HG03571 (cell line): Measurements from ENCODE around the gene RPGRIP1L.

Experiments
- ATAC-seq: cut with Tn5 transposase; IDR thresholded peaks from one replicate; pipeline ENCODE4 v1.9.1; 2021; ENCODE audit not compliant: unreplicated experiment

Gene RPGRIP1L

GRCh38 chr16:53664724-53665345 lies 38.8 kb downstream of the RPGRIP1L start:
- ATAC-seq: no peak

GRCh38 chr16:53662072-53662471 lies 41.6 kb downstream of the RPGRIP1L start:
- no peak for ATAC-seq

DNA sequence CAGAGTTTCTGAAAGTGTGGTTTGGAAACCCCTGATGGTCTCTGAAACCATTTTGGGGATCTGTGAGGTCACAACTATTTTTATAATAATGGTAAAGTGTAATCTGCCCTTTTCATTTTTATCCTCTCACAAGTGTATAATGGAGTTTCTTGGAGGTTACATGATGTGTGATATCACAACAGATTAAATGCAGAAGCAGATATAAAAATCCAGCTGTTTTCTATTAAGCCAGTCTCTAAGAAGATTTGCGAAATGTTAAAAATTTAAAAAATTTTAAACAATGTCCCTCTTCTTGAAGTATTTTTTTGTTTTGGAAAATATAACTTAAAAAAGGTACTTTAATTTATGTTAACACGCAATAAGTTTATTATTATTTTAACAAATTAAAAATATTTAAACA lies 48.7 kb downstream of the RPGRIP1L start:
- ATAC-seq: no peak

- ATAC-seq: no peak
Observed at GRCh38 chr16:53651357-53651756, 52.3 kb downstream of the RPGRIP1L start.

- no peak for ATAC-seq
Observed at GRCh38 chr16:53646506-53646905, 57.2 kb downstream of the RPGRIP1L start.

DNA sequence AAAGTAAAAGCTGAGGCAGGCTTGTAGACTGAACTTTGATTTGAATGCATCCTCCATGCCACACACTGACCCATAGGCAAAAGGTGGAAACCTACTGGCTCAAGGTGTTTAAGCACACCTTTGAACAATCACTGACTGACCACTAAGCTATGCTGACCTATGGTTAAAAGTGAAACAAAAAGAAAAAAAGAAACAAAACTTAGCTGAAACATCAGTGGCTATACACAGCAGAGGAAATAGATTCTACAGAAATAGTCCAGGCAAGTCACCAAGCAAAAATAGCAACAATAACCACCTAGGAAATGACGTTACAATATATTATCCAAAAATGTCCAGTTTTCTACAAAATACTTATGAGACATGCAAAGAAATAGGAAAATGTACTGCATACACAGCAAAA lies 60.2 kb downstream of the RPGRIP1L start:
- ATAC-seq: no peak

- no peak for ATAC-seq
Observed at GRCh38 chr16:53642094-53642493, 61.6 kb downstream of the RPGRIP1L start.

GRCh38 chr16:53636978-53637377 lies 66.7 kb downstream of the RPGRIP1L start:
- no peak for ATAC-seq

DNA sequence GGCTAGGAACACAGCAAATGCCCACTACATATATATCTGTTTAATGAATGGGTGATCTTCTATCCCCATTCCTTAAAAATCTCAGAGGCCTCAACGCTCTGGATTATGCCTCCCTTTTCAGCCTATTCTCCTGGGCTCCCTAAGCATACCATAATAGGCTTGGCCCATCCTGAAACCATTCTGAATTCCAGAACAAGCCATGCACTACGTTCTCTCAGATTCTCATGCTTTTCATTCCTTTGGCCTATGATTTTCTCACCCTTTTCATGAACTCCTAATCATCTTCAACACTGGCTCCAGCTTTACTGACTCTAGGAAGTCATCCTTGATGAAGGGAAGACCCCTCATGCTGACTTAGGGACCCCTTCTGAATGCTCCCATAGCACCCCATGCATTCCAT lies 71.1 kb downstream of the RPGRIP1L start:
- no peak for ATAC-seq

- no peak for ATAC-seq
Observed at GRCh38 chr16:53631236-53632025, 72.2 kb downstream of the RPGRIP1L start.

- no peak for ATAC-seq
Observed at GRCh38 chr16:53629607-53630312, 73.9 kb downstream of the RPGRIP1L start.

DNA sequence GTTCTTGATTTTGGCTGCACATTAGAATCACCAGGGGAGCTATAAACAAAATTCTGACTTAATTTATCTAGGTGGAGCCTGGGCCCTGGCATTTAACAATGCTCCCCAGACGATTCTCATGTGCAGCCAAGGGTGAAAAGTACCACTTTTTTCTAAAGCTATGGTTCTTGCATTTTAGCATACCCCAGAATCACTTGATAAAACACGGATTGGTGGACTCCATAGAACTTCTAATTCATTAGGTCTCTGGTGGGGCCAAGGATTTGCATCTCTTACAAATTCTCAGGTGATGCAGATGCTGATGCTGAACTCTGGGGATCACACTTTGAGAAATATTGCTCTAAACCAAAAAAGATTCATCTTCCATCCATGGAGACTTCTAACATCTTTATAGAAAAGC lies 74.5 kb downstream of the RPGRIP1L start:
- no peak for ATAC-seq

DNA sequence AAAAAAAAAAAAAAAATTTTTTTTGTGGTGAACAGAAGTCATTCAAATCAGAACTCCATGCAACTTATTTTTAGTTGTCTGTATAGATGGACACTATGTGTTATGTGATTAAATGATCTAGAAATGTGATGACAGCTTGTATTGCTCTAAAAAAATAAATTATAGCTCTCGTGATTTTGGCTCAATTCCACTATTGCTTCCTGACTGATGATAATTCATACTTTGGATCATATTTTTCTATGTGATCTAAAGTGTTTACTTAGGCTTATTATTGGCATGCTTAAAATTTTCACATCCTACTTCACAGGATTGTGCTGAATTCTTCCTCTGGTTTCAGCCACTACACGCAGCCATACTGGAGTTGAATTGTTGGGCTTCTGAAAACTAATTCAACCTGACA lies 76.8 kb downstream of the RPGRIP1L start:
- ATAC-seq: no peak

DNA sequence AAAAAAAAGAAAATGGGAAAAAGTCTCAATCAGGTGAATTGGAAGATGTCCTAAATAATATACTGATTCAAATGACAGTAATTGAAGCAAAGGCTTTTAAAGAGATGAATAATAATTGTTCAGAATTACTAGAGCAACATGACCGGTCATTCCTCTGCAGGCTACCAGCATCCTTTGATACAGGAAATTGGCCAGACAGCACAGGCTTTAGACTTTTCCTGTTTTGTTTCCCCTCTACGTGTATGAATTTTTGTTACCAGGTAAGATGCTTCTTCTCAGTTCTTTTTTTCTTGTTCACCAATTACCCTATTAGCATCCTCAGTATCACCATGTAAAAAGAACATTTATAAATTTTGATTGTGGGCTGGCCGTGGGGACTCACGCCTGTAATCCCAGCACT lies 77.5 kb downstream of the RPGRIP1L start:
- ATAC-seq: no peak

DNA sequence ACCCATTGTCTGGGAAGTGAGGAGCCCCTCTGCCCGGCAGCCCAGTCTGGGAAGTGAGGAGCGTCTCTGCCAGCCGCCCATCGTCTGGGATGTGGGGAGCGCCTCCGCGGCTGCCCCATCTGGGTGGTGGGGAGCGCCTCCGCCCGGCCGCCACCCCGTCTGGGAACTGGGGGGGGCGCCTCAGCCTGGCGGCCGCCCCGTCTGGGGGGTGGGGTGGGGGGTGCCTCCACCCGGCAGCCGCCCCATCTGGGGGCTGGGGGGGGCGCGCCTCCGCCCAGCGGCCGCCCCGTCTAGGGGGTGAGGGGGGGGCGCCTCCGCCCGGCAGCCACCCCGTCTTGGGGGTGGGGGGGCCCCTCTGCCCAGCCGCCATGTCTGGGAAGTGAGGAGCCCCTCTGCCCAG lies 78.4 kb downstream of the RPGRIP1L start:
- no peak for ATAC-seq

GRCh38 chr16:53622315-53622714 lies 81.3 kb downstream of the RPGRIP1L start:
- no peak for ATAC-seq

GRCh38 chr16:53620476-53620875 lies 83.2 kb downstream of the RPGRIP1L start:
- ATAC-seq: no peak

- no peak for ATAC-seq
Observed at GRCh38 chr16:53619235-53619634, 84.4 kb downstream of the RPGRIP1L start.

DNA sequence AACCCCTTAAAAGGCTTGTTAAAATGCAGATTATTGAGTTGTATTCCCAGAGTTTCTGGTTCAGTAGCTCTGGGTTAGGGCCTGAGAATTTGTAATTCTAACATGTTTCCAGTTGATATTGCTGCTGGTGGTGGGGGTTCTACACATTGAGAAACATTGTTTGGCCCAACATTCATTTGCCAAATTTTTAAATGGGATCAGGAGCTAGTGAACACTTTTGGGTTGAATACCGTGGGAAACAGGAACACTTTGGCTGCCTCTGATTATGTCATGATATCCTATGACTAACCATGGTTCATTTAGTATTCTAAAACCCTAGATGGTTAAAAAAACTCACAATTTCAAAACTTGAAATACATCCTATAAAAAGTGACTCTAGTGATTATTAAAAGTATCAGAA lies 89.3 kb downstream of the RPGRIP1L start:
- no peak for ATAC-seq

GRCh38 chr16:53612003-53612402 lies 91.7 kb downstream of the RPGRIP1L start:
- no peak for ATAC-seq

DNA sequence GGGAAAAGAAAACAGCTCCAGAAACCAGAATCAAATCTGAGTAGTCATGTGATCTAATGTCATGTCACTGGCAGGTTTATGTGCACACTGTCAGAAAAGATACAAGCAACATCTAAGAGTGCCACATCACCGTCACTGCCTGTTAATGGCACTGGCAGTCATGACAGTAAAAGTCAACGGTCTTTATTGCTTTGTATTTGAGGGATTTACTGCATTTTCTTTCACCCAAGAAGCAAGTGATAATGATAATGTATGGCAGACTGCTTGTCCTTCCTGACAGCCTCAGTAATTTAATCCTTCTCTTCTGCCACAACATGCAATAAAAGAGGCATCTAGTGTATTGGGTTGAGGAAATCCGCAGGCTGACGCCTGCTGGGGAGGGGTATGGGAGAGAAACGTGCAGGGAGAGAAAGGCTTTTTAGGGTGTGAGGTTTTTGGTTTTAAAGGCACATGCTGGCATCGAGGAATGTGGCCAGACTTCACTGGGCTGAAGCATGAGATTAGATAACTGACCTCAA lies 92.4 kb downstream of the RPGRIP1L start:
- ATAC-seq: no peak

DNA sequence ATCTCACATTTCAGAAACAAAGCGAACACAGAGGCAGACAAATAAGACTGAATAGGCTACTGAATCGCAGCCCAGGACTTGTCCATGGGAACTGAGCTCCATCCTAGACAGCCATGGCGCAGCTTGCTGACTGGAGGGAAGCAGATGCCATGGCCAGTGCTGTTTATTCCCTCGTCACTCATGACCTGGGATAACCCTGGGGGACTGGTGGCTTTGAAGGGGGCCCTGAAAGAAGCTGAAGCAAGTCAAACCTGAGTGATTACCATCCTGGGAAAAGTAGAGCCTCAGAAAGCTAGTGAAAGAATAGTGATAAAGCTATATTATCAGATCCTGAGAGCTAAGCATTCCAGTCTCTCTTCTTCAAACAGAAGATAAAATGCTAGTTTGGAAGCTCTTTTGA lies 94.1 kb downstream of the RPGRIP1L start:
- ATAC-seq: no peak
